Mesenchymal stem cell (in vitro differentiated cells and primary cell): ENCODE measurements around the gene TLL1.

Experiments
- DNase-seq: peaks from one replicate; pipeline ENCODE4 v3.0.0-alpha.2; 2013
- H2AFZ ChIP-seq: one replicate; pipeline ENCODE4 v1.6.1; 2013; ENCODE audit warnings: low read depth, mild to moderate bottlenecking, control low read depth, inconsistent platforms, low read length, moderate library complexity
- H2AK5ac ChIP-seq: 2 replicates; pipeline ENCODE4 v1.6.1; 2013; ENCODE audit warnings: low read length, moderate library complexity, mild to moderate bottlenecking, inconsistent platforms; ENCODE audit not compliant: severe bottlenecking
- H2BK120ac ChIP-seq: one replicate; pipeline ENCODE4 v1.6.1; 2013; ENCODE audit warnings: low read depth, mild to moderate bottlenecking, inconsistent platforms, low read length, moderate library complexity
- H2BK12ac ChIP-seq, 2 experiments: one replicate each; pipeline ENCODE4 v1.6.1; 2013; ENCODE audit warnings: inconsistent platforms in 2 of 2, low read length in 2 of 2, mild to moderate bottlenecking in 2 of 2, moderate library complexity in 2 of 2, control low read depth in 1 of 2
- H2BK15ac ChIP-seq: one replicate; pipeline ENCODE4 v1.6.1; 2013; ENCODE audit warnings: mild to moderate bottlenecking, low read depth, inconsistent platforms; ENCODE audit not compliant: poor library complexity, severe bottlenecking
- H2BK5ac ChIP-seq: 2 replicates; pipeline ENCODE4 v1.6.1; 2013; ENCODE audit warnings: low read depth, mild to moderate bottlenecking, low read length, control low read depth, inconsistent platforms; ENCODE audit not compliant: poor library complexity, severe bottlenecking
- H3K14ac ChIP-seq, 2 experiments: one replicate each; pipeline ENCODE4 v1.6.1; 2013; ENCODE audit warnings: inconsistent platforms in 2 of 2, low read length in 2 of 2, control low read depth in 1 of 2, mild to moderate bottlenecking in 1 of 2, moderate library complexity in 1 of 2
- H3K18ac ChIP-seq, 2 experiments: one replicate each; pipeline ENCODE4 v1.6.1; 2013; ENCODE audit warnings: inconsistent platforms in 2 of 2, low read length in 2 of 2, control low read depth in 1 of 2, low read depth in 1 of 2, mild to moderate bottlenecking in 1 of 2
- H3K23ac ChIP-seq, 2 experiments: one replicate each; pipeline ENCODE4 v1.6.1; 2013; ENCODE audit warnings: inconsistent platforms in 2 of 2, low read length in 2 of 2, mild to moderate bottlenecking in 2 of 2, moderate library complexity in 2 of 2, control low read depth in 1 of 2
- H3K27ac ChIP-seq: 2 replicates; pipeline ENCODE4 v1.5.1; 2013; ENCODE audit warnings: mild to moderate bottlenecking, moderate library complexity, low read length, control low read depth, inconsistent platforms; ENCODE audit not compliant: poor library complexity, severe bottlenecking
- H3K27me3 ChIP-seq, 2 experiments: 2 replicates each; pipeline versions ENCODE4 v1.6.1 to v1.7.0; 2013; ENCODE audit warnings: low read length in 2 of 2, mild to moderate bottlenecking in 2 of 2, moderate library complexity in 2 of 2, control low read depth in 1 of 2, inconsistent platforms in 1 of 2; ENCODE audit not compliant: control insufficient read depth in 1 of 2, insufficient read depth in 1 of 2
- H3K36me3 ChIP-seq, 2 experiments: 2 replicates each; pipeline versions ENCODE4 v1.6.1 to v1.7.0; 2013; ENCODE audit warnings: low read length in 2 of 2, control low read depth in 1 of 2, inconsistent platforms in 1 of 2, low read depth in 1 of 2, mild to moderate bottlenecking in 1 of 2; ENCODE audit not compliant: insufficient read depth in 2 of 2, control insufficient read depth in 1 of 2
- H3K4ac ChIP-seq, 2 experiments: one replicate each; pipeline ENCODE4 v1.6.1; 2013; ENCODE audit warnings: inconsistent platforms in 2 of 2, low read length in 2 of 2, mild to moderate bottlenecking in 2 of 2, moderate library complexity in 2 of 2, control low read depth in 1 of 2, low read depth in 1 of 2
- H3K4me1 ChIP-seq: 2 replicates; pipeline ENCODE4 v1.6.1; 2013; ENCODE audit warnings: low read depth, low read length, control low read depth; ENCODE audit not compliant: control insufficient read depth, insufficient read depth
- H3K4me2 ChIP-seq: 2 replicates; pipeline ENCODE4 v1.6.1; 2013; ENCODE audit warnings: low read length, mild to moderate bottlenecking, inconsistent platforms; ENCODE audit not compliant: poor library complexity, severe bottlenecking
- H3K4me3 ChIP-seq, 2 experiments: 2 replicates each; pipeline versions ENCODE4 v1.5.1 to v1.7.0; 2013; ENCODE audit warnings: low read length in 2 of 2, mild to moderate bottlenecking in 2 of 2, control low read depth in 1 of 2, low read depth in 1 of 2; ENCODE audit not compliant: insufficient read depth in 1 of 2
- H3K79me1 ChIP-seq: replicated peaks from 2 replicates; pipeline ENCODE4 v1.6.1; 2013; ENCODE audit warnings: mild to moderate bottlenecking, control low read depth, low read length, inconsistent platforms; ENCODE audit not compliant: poor library complexity, severe bottlenecking
- H3K9ac ChIP-seq: 2 replicates; pipeline ENCODE4 v1.7.0; 2013; ENCODE audit warnings: mild to moderate bottlenecking, low read length, moderate library complexity
- H3K9me3 ChIP-seq: 2 replicates; pipeline ENCODE4 v1.7.0; 2013; ENCODE audit warnings: mild to moderate bottlenecking, low read length; ENCODE audit not compliant: control insufficient read depth
- H4K8ac ChIP-seq: one replicate; pipeline ENCODE4 v1.6.1; 2013; ENCODE audit warnings: inconsistent platforms, mild to moderate bottlenecking, low read length, moderate library complexity
- H4K91ac ChIP-seq: one replicate; pipeline ENCODE4 v1.6.1; 2013; ENCODE audit warnings: mild to moderate bottlenecking, low read length, inconsistent platforms
- WGBS: methylation state at CpG from one replicate; pipeline ENCODE4 v1.1.7; 2013; ENCODE audit warnings: mixed read lengths; 5-methylcytosine and 5-hydroxymethylcytosine counted together

TLL1 gene

DNA sequence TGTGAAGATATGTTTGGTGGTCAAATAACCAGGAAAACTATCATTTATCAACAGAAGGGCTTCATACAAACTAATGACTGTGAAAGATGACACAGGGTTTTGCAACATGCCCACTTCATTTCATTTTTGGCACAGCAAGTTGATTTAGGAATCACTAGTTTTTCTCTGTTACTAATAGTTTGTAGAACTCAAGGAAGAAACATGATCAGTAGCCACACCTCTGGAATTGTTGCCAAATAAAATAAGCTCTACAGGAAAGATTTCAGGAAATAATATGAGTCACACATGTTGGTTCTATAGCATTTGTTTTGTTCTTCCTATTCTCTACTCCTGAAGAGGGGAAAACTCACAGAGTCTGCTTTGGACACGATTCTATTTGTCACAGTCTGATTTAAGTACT, 255.4 kb downstream of the TLL1 start:
- Histone ChIP-seq H4K91ac (no peak overlapping the region), H3K4me2 (no peak overlapping the region)
- WGBS: 67% methylated on average over 1 of the region's 1 CpG

DNA sequence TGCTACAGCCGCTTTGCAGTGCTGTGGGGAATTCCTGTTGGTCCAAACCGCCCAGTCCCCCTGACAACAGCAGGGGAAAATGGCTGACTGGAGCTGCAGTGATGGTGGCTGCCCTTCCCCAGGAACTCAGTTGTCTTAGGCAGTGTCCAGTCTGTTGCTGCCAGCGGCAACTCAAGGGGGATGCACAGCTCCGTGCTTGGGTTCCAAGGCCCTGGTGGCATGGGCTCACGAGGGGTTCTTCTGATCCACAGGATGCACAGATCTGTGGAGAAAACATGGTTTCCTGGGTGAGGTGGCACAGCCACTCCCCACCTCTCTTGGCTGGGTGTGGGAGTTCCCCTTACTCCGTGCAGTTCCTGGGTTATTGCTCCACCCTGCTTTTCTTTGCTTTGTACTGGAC, 261.2 kb downstream of the TLL1 start:
- 64% methylated on average over 6 of the region's 6 CpGs for WGBS

More for the DNA sequence above, 255.4 kb downstream of the TLL1 start:
- H2BK12ac ChIP-seq: no peak overlapping the region
- no peak overlapping the region for H4K8ac ChIP-seq
- H3K9ac ChIP-seq: no peak overlapping the region
- H3K4ac ChIP-seq: no peak overlapping the region
- H2AFZ ChIP-seq: no peak overlapping the region
- H3K36me3 ChIP-seq: no peaks in the 10 kb centered on the region
- H3K27ac ChIP-seq: no peak overlapping the region
- no peak overlapping the region for H3K14ac ChIP-seq
- H3K27me3 ChIP-seq: no peaks in the 10 kb centered on the region
- no peak for DNase-seq
- peaks cover 10% of the 10 kb centered on the region for H3K9me3 ChIP-seq
- H2BK120ac ChIP-seq: no peak overlapping the region
- no peak overlapping the region for H3K23ac ChIP-seq
- no peak overlapping the region for H3K4me3 ChIP-seq
- no peak overlapping the region for H2AK5ac ChIP-seq
- H3K18ac ChIP-seq: no peak overlapping the region
- H3K4me1 ChIP-seq: no peaks in the 10 kb centered on the region
- H3K79me1 ChIP-seq: no peaks in the 10 kb centered on the region
- no peak overlapping the region for H2BK15ac ChIP-seq
- no peak overlapping the region for H2BK5ac ChIP-seq

DNA sequence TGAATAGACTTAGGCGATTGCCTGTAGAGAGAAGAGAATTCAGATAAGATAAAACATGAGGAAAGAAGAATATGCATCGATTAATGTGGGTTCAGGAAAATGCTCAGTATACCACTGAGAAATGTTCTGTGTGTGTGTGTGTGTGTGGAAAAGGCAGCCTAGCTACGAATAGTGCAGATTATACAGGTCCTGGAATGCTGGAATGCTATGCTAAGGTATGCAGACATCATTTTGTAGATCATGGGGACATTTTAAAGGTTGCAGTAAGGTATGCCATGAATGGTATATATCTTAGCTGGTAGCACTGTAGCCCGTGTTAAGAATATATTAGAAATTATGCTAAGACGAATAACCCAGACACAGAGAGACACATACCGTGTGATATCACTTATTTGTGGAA, 267.9 kb downstream of the TLL1 start:
- Histone ChIP-seq H3K27ac (no peak overlapping the region), H3K36me3 (no peaks in the 10 kb centered on the region), H2BK120ac (no peak overlapping the region), H2AK5ac (no peak overlapping the region), H3K9ac (no peak overlapping the region), H3K4ac (no peak overlapping the region), H3K79me1 (no peaks in the 10 kb centered on the region), H3K9me3 (no peaks in the 10 kb centered on the region), H3K4me2 (no peak overlapping the region), H2BK5ac (no peak overlapping the region), H2BK15ac (no peak overlapping the region), H3K23ac (no peak overlapping the region), H3K4me1 (no peaks in the 10 kb centered on the region), H2BK12ac (no peak overlapping the region), H4K91ac (no peak overlapping the region), H4K8ac (no peak overlapping the region), H2AFZ (no peak overlapping the region), H3K14ac (no peak overlapping the region), H3K27me3 (peaks cover 0 to 62% of the 10 kb centered on the region in 2 experiments), H3K4me3 (no peak overlapping the region), H3K18ac (no peak overlapping the region)
- 82% methylated on average over 6 of the region's 6 CpGs for WGBS
- no peak for DNase-seq

More for the DNA sequence above, 261.2 kb downstream of the TLL1 start:
- H2BK15ac ChIP-seq: no peak overlapping the region
- H3K36me3 ChIP-seq: no peaks in the 10 kb centered on the region
- DNase-seq: no peak
- H2AK5ac ChIP-seq: no peak overlapping the region
- H2BK5ac ChIP-seq: no peak overlapping the region
- H4K8ac ChIP-seq: no peak overlapping the region
- no peaks in the 10 kb centered on the region for H3K4me1 ChIP-seq
- H3K9me3 ChIP-seq: peaks cover 10% of the 10 kb centered on the region
- H4K91ac ChIP-seq: no peak overlapping the region
- H3K4me3 ChIP-seq: peak overlapping the region in 1 of 2 experiments; percentile 15
- no peak overlapping the region for H2AFZ ChIP-seq
- no peak overlapping the region for H2BK120ac ChIP-seq
- no peak overlapping the region for H3K23ac ChIP-seq
- H3K27me3 ChIP-seq: peaks cover 0 to 14% of the 10 kb centered on the region in 2 experiments
- no peaks in the 10 kb centered on the region for H3K79me1 ChIP-seq
- H3K4ac ChIP-seq: no peak overlapping the region
- no peak overlapping the region for H3K27ac ChIP-seq
- H3K4me2 ChIP-seq: no peak overlapping the region
- no peak overlapping the region for H3K14ac ChIP-seq
- H3K18ac ChIP-seq: no peak overlapping the region
- no peak overlapping the region for H2BK12ac ChIP-seq
- H3K9ac ChIP-seq: no peak overlapping the region

DNA sequence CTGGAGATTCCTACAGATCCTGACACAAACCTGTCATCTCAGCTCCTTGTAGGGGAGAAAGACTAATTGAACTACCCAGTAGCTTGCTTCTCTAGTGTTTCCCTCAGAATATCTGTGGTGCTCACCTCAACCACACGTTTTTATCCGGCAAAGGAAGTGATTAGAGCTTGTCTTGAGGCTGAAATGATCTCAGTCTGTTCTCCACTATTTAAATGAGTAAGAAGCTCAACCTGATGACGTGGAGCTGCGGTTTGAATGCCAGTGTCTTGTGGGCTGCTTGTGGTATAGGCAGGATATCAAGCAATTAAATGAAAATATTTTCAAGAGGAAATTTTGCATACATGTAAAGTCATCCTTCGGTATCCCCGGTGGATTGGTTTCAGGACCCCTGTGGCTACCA, 270.2 kb downstream of the TLL1 start:
- Histone ChIP-seq H2AK5ac (no peak overlapping the region), H4K91ac (no peak overlapping the region), H2BK12ac (no peak overlapping the region), H2BK5ac (no peak overlapping the region), H2BK120ac (no peak overlapping the region), H3K27me3 (peaks cover 0 to 65% of the 10 kb centered on the region in 2 experiments), H3K79me1 (no peaks in the 10 kb centered on the region), H2BK15ac (no peak overlapping the region), H3K4me2 (no peak overlapping the region), H3K4me1 (no peaks in the 10 kb centered on the region), H3K23ac (no peak overlapping the region), H3K14ac (no peak overlapping the region), H3K4me3 (no peak overlapping the region), H3K9ac (no peak overlapping the region), H4K8ac (no peak overlapping the region), H2AFZ (no peak overlapping the region), H3K4ac (no peak overlapping the region), H3K36me3 (no peaks in the 10 kb centered on the region), H3K27ac (no peak overlapping the region), H3K18ac (no peak overlapping the region), H3K9me3 (no peaks in the 10 kb centered on the region)
- WGBS: 83% methylated on average over 6 of the region's 6 CpGs
- DNase-seq: no peak
